Stimulated activated naive CD4-positive, alpha-beta T cell (primary cell): ENCODE results near the gene SH3RF2.
"Not testable (repeated sequence)": the region's sequence is repeated elsewhere in the genome, so short reads cannot be mapped to it uniquely, and the experiment has no call there.

Experiments
- DNase-seq, 6 experiments: peaks; one replicate each; lab custom pipeline; 2025; lab: John Stamatoyannopoulos, UW

Gene SH3RF2

DNA sequence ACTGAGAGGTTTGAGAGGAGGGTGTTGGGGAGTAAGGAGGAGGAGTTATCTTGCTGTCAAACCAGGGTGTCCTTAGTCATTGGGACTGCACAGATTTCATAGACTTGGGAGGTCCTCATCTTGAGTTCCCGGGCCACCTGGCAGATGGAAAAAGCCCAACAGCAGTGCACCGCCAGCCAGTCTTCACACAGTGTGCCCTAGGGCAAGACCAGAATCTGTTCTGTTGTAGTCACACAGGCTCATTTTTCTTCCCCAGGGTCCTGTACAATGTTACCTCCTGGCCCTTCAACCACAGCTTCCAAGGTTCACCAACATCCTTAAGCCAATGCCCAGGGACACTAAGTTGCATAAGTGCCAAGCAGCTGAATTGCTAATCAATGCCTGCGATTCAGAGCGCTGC, 148.0 kb downstream of the SH3RF2 start:
- no peak for DNase-seq

DNA sequence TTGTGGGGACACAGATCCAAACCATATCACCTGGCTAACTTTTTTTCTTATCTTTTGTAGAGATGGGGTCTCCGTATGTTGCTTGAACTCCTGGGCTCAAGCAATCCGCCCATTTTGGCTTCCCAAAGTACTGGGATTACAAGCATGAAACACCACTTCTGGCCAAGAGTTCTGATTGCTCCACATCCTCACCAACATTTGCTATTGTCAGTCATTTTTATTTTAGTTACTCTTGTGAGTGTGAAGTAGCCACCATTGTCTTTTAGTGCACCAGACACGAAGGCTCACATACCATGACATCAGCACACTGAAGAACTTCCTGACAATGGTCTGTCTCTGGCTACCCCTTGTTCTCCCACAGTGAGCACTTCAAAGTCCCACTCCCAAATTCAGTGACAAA, 151.7 kb downstream of the SH3RF2 start:
- no peak for DNase-seq

DNA sequence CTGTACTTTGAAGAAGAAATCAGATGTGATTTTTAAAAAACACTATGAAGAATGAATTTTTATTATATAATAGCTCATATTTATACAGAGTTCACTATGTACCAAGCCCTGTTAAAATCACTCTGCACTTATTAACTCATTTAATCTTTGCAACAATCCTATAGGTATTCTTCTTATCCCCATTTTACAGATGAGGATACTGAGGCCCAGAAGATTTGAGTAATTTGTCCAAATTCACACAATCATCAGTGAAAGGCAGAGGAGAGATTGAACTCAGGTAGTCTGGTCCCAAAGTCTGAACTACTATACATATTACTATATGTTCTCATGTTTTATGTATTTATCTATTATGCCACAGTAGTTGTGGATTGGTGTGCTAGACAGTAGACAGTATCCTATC, 152.9 kb downstream of the SH3RF2 start:
- no peak for DNase-seq

DNA sequence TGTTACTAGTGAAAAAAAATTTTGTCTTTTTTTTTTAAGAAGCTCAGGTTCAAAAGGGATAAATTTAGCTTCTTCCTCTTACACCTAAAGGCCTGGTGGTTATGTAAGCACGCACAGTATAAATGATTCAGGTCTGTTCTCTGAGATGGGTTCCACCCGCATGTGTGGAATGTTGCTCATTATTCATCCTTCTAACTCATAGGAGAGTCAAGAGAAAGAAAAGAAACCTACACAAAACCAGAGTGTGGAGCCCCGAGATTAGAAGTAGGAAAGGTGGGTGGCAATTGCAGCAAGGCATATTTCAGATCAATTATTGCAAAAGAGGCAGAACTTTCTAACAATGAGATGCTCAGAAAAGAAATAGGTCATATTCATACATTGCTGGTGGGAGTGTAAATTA, 155.5 kb downstream of the SH3RF2 start:
- DNase-seq, result no peak

DNA sequence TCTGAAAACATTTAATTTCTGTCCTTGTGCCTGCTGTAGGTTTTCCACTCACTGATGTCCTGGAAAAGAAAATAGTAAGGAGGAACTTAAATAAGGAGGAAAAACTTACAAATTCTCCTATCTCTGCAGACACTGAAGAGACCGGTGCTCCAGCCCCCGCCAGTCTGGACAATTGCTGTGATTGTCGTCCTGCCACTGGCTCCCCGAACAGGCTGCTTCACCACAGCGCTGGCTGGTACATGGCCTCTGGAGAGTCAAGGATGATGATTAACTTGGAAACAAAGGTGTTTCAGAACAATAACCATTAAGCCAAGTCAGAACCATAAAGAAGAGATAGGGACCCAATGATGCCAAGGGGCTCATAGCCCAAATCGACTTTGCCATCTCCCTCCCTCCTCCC, 161.7 kb downstream of the SH3RF2 start:
- DNase-seq, result no peak

DNA sequence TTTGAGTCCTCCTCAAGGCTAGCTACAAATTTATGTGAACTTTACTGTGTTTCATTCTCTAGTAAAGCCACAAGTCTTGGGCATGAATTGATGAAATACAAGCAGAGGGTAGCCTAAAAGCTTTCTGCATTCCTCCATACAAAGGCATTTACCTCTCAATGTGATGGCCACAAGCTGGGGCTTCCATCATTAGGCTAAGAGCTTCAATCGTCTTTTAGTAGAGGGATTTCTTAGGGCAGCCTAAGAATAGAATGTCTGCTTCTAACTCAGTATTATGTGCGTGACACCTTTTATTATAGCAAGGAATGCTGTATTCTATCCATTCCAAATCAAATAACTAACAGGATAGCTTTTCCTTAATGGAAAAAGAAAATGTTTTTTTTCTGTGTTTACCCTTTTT, 165.3 kb downstream of the SH3RF2 start:
- no peak for DNase-seq

DNA sequence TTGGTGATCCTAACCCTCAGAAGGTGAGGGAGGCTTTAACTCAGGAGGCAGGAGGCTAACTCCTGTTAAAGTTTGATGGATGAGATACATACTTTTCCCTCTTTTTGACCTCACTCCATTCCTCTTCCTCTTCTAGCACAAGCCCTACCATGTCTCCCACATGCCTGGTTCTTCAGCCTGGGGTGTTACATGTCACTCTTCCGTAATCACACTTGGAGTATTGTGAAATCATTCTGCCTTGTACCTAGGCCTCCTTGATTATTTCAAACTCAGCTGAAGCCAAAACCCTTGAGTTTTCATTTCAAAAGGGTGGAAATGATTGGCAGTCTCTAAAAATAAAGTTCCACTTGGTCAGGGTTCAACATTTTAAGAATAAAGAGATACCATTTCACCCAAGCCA, 167.2 kb downstream of the SH3RF2 start:
- no peak for DNase-seq

DNA sequence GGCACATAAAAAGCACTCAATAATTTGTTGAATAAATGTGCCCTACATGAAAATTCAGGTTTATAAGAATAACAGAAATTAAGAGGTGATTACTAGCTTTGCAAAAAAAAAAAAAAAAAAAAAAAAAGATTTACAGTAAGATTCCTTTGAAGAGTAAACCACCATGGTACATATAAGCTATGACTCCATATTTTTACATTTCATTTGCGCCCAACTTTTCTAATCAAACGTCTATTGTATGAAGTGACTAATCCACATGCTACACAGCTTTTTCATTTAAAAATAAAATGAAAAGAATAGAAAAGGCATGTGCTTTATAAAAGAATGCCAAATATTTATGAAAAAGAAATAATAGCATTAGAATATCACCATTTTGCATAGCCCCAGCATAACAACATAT, 169.1 kb downstream of the SH3RF2 start, which contains the start of gene PLAC8L1:
Gene PLAC8L1, minus strand, starts transcription at position 101 of the 400 bp plus-strand sequence. CDS start 1,266 bp downstream, outside the sequence.
- no peak for DNase-seq

DNA sequence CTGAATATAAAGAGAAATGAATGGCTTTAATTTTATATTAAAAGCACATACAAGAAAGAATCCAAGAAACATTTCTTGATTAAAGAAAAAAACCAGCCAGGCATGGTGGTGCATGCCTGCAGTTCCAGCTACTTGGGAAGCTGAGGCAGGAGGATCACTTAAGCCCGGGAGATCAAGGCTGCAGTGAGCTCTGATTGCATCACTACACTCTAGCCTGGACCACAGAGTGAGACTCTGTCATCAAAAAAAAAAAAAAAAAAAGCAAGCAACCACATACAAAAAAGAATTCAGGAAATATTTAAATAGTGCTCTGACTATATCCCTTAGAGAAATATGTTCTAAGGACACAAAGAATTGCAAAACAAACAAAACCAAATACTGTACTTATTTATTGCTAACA, 171.5 kb downstream of the SH3RF2 start:
- no peak for DNase-seq

DNA sequence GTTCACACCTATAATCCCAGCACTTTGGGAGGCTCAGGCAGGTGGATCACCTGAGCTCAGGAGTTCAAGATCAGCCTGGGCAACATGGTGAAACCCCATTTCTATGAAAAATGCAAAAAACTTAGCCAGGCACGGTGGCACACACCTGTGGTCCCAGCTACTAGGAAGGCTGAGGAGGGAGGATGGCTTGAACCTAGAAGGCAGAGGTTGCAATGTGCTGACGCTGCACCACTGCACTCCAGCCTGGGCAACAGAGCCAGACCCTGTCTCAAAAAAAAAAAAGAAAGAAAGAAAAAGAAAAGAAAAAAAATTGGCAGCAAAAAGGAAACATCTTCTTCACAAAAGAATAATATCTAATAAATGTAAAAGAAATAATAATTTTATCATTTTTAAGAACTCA, 172.5 kb downstream of the SH3RF2 start:
- not testable (repeated sequence) for DNase-seq

DNA sequence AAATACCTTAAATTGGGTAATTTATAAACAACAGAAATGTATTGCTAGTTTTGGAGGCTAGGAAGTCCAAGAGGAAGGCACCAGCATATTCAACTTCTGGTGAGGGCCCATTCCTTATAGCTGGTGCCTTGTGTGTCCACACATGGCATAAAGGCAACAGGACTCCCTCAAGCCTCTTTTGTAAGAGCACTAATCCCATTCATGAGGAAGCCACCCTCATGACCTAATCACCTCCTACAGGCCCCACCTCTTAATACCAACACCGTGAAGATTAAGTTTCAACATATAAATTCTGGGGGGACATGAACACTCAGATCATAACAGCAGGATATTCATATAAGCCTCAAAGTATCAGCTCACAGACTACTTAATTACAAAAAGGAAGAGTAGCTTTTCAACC, 173.0 kb downstream of the SH3RF2 start:
- DNase-seq, result no peak

DNA sequence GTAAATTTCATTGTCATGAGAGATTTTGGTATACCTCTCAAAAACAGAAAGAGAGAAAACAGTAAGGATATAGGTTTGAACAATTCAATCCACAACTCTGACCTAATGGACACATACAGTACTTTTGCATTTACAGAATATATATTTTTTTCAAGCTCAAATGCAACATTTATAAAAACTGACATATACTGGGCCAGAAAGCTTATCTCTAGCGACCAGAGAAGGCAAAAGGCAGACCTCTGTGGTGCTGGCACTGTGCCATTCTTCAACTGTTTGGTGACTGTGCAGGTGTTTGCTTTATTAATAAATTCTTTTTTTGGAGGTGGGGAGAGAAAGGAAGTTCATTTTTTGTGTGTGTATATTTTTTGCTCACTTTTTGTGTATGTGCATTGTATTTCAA, 175.0 kb downstream of the SH3RF2 start:
- DNase-seq, result no peak

DNA sequence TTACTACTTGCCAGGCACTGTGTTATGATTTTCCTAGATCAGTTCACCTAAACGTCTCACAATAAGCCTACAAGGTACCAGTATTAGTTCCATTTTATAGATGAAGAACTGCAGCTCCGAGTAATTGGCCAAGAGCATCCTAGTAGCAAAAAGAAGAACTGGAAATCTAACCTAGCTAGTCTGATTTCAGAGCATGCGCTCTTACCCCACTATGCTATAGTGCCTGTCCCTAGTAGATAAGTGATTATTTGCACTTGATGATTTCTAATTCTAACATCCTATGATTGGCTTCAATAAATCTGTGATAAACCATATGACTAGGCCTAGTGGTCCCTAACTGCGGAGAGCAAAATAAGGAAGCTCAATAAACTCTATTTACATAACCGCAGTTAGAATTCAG, 176.1 kb downstream of the SH3RF2 start:
- no peak for DNase-seq
